ENCODE data around the gene MXRA8. TPM values are rescaled to one million over a fixed set of nuclear protein-coding genes. Genes with fewer than 3 reads are reported as not detected.

The MXRA8 gene
- total and polyA plus RNA-seq, 2 experiments from 2014 or later: 42.2 to 90.1 TPM

DNA sequence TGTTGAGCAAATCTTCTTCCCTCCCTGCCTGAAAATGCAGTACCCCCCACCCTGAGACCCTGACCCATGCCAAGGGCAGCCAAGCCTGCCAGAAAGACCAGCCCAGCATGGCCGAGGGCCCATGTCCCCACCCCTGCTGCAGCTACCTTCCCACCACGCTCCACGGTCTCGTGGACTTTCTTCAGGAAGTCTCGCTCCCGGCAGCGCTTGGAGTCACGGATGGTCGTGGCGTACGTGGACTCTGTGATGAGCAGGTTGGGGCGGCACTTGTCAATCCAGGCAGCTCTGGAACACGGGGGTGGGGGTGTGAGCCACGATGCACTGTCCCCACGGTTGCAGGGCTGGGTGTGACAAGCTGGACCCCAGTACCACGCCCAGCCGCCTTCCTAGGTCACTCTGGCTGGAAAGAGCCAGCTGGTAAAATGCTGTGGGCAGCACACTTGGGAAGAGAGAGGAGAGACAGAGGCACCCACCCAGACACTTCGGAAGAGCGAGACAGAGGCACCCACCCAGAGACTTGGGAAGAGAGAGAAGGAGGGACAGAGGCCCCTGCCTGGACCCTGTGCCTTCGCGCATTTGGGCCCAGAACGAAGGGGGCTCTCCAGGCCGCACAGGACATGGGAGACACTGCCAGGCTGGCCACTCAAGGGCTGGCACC, 43.5 kb downstream of the MXRA8 start:
- H3K36me3 ChIP-seq: peaks cover 17% of the 10 kb centered on the region
- H3K27ac ChIP-seq: no peak overlapping the region
- H3K27me3 ChIP-seq: no peaks in the 10 kb centered on the region
- no peaks in the 10 kb centered on the region for H3K9me3 ChIP-seq (ENCODE audit: low read depth)
- DNase-seq (ENCODE audit: low read depth in 1 of 2, low spot score in 1 of 2): no peak
- TF ChIP-seq, protein P1, sequence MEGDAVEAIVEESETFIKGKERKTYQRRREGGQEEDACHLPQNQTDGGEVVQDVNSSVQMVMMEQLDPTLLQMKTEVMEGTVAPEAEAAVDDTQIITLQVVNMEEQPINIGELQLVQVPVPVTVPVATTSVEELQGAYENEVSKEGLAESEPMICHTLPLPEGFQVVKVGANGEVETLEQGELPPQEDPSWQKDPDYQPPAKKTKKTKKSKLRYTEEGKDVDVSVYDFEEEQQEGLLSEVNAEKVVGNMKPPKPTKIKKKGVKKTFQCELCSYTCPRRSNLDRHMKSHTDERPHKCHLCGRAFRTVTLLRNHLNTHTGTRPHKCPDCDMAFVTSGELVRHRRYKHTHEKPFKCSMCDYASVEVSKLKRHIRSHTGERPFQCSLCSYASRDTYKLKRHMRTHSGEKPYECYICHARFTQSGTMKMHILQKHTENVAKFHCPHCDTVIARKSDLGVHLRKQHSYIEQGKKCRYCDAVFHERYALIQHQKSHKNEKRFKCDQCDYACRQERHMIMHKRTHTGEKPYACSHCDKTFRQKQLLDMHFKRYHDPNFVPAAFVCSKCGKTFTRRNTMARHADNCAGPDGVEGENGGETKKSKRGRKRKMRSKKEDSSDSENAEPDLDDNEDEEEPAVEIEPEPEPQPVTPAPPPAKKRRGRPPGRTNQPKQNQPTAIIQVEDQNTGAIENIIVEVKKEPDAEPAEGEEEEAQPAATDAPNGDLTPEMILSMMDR (IDR thresholded peaks at IDR 0.05; ENCODE audit: low read depth, low read length): no peak
- no peak overlapping the region for H3K4me3 ChIP-seq
- no peaks in the 10 kb centered on the region for H3K4me1 ChIP-seq (ENCODE audit: low read depth)

- Histone ChIP-seq H3K27me3 (no peaks in the 10 kb centered on the region), H3K27ac (no peak overlapping the region), H3K36me3 (peaks cover 16% of the 10 kb centered on the region), H3K4me3 (no peak overlapping the region), H3K4me1 (ENCODE audit: low read depth) (no peaks in the 10 kb centered on the region), H3K9me3 (ENCODE audit: low read depth) (no peaks in the 10 kb centered on the region)
- TF ChIP-seq, protein P1 (IDR thresholded peaks at IDR 0.05; ENCODE audit: low read depth, low read length): no peak
- DNase-seq (ENCODE audit: low read depth in 1 of 2, low spot score in 1 of 2): no peak
Observed at GRCh38 chr1:1314237-1314586, 44.1 kb downstream of the MXRA8 start.

DNA sequence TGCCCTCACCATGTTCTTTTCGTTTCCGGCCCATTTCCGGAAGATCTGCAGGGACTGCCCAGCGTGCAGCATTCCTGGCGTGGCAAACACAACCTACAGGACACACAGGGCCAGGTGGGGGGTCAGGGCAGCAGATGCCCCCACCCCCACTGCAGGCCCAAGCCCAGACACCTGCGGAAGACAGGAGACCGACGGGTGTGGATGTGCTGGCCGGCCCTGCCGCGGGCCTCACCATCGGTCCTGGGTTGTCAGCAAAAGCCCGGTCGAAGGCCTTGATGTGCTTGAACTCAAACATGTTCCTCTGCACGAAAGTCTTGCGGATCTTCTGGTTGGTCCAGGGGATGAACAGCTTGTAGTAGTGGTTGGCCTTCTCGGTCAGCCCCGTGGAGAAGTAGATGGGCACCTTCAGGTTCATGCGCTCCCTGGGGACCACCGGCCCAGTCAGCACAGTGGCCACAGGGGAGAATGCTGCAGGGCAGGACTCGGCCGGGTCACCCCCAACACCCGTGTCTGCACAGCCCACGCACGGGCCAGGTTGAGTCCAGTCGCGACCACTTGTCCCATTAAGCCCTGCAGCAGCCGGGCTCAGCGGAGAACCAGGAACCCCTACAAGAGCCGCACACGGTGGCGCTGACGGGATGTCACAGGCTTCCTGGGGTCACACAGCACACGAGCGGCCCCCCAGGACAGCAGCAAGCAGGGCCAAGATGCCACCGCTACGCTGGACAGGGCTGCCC, 44.7 kb downstream of the MXRA8 start:
- peaks cover 11% of the 10 kb centered on the region for H3K36me3 ChIP-seq
- H3K4me3 ChIP-seq: no peak overlapping the region
- no peaks in the 10 kb centered on the region for H3K4me1 ChIP-seq (ENCODE audit: low read depth)
- H3K9me3 ChIP-seq (ENCODE audit: low read depth): no peaks in the 10 kb centered on the region
- H3K27ac ChIP-seq: no peak overlapping the region
- DNase-seq (ENCODE audit: low read depth in 1 of 2, low spot score in 1 of 2): no peak
- no peaks in the 10 kb centered on the region for H3K27me3 ChIP-seq
- TF ChIP-seq, protein P1 (IDR thresholded peaks at IDR 0.05; ENCODE audit: low read depth, low read length): no peak

DNA sequence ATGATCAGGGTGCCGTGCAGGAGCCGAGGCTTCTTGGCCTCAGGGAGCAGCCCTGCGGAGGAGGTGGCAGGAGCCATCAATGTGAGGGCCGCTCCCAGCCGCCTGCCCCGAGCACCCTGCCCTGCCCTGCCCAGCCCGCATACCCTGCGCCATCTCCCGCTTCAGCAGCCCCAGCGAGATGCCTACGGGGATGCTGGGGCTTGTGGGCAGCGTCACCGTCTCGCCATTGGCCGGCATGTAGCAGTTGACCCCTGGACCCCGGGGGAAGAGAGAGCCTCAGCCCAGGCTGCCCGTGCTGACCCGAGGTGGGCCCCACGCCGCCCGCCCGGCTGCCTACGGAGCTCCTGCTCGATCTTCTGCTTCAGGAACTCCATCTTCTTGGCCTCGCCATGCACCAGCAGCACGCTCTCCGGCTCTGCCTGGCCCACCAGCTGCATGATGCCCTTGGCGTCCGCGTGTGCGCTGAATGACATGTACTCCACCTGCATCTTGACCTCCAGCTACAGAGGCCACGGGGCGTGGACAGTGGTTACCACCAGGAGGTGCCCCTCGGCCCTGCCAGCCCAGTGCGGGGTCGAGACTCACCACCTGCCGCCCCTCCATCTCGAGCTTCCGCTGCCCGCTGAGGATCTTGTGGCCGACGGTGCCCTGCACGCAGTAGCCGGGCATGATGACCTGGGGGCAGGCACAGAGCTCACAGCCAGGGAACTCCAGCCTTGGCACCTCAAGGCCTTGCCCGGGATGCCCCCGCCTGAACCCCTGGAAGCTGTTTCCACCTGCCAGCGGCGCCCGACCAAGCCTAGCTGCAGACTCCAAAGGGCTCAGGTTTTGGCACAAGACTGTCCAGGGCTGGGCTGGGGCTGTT, 45.7 kb downstream of the MXRA8 start:
- TF ChIP-seq, protein P1 (IDR thresholded peaks at IDR 0.05; ENCODE audit: low read depth, low read length): no peak
- DNase-seq (ENCODE audit: low read depth in 1 of 2, low spot score in 1 of 2): no peak
- H3K36me3 ChIP-seq: peaks cover 9% of the 10 kb centered on the region

More for the DNA sequence above, 45.7 kb downstream of the MXRA8 start:
- H3K4me1 ChIP-seq (ENCODE audit: low read depth): no peaks in the 10 kb centered on the region
- H3K9me3 ChIP-seq (ENCODE audit: low read depth): no peaks in the 10 kb centered on the region
- no peak overlapping the region for H3K4me3 ChIP-seq
- no peaks in the 10 kb centered on the region for H3K27me3 ChIP-seq
- H3K27ac ChIP-seq: no peak overlapping the region
